Lung (tissue), 12 donors: Measurements from ENCODE around the gene ANKRD16. TPM values are rescaled to one million over a fixed set of nuclear protein-coding genes. Genes with fewer than 3 reads are reported as not detected.

Experiments
- ATAC-seq: fragments of 200-7000 bp; cut with Tn5 transposase; one replicate; pipeline ENCODE4 v1.9.1; 2020; ENCODE audit warnings: moderate number of reproducible peaks; ENCODE audit not compliant: insufficient read depth, low FRiP score
- DNase-seq, 3 donors: peaks; one replicate each; pipeline ENCODE4 v3.0.0-alpha.2; 2013 to 2017
- H3K27ac ChIP-seq, 2 donors: one replicate each; pipeline ENCODE4 v1.5.1; 2013; ENCODE audit warnings: mild to moderate bottlenecking in 2 of 2, moderate library complexity in 2 of 2, control low read depth in 1 of 2, inconsistent platforms in 1 of 2, low read depth in 1 of 2, low read length in 1 of 2
- H3K27me3 ChIP-seq, 3 donors: one replicate each; pipeline ENCODE4 v1.5.1; 2013; ENCODE audit warnings: low read length in 2 of 3; ENCODE audit not compliant: control insufficient read depth in 3 of 3, insufficient read depth in 3 of 3
- H3K36me3 ChIP-seq, 4 donors: one replicate each; pipeline ENCODE4 v1.5.1; 2013; ENCODE audit warnings: low read length in 4 of 4, mild to moderate bottlenecking in 1 of 4, moderate library complexity in 1 of 4; ENCODE audit not compliant: control insufficient read depth in 4 of 4, insufficient read depth in 4 of 4
- H3K4me1 ChIP-seq, 5 donors: one replicate each; pipeline ENCODE4 v1.5.1; 2013; ENCODE audit warnings: low read length in 5 of 5, mild to moderate bottlenecking in 2 of 5, moderate library complexity in 1 of 5; ENCODE audit not compliant: control insufficient read depth in 5 of 5, insufficient read depth in 5 of 5
- H3K4me3 ChIP-seq: one replicate; pipeline ENCODE4 v1.5.1; 2013; ENCODE audit warnings: mild to moderate bottlenecking, control low read depth, moderate library complexity
- H3K9ac ChIP-seq, 2 donors: one replicate each; pipeline ENCODE4 v1.5.1; 2013; ENCODE audit warnings: low read length in 2 of 2, control low read depth in 1 of 2; ENCODE audit not compliant: insufficient read depth in 1 of 2
- H3K9me3 ChIP-seq, 4 donors: one replicate each; pipeline ENCODE4 v1.5.1; 2013; ENCODE audit warnings: low read length in 3 of 4, mild to moderate bottlenecking in 1 of 4, moderate library complexity in 1 of 4; ENCODE audit not compliant: control insufficient read depth in 4 of 4, insufficient read depth in 3 of 4
- WGBS, 2 donors: extraction: QIAGEN DNeasy Blood & Tissue Kit; methylation state at CpG; one replicate each; pipeline ENCODE4 v1.1.7; 2013; 5-methylcytosine and 5-hydroxymethylcytosine counted together
- polyA plus RNA-seq, 2 donors: library from polyadenylated mRNA; stranded (reverse); fragments of 200-250 nt; gene quantifications; one replicate each; pipeline ENCODE4 v1.2.1, GENCODE V29; 2013
- total RNA-seq, 2 donors: library from RNA; depleted of rRNA in 1 of 2; stranded (reverse); fragments of >200 nt in 1 of 2; gene quantifications; one replicate each; pipeline ENCODE4 v1.2.1, GENCODE V29; 2014 to 2021
- TF ChIP-seq, protein P1 (sequence below): IDR thresholded peaks from 2 replicates; pipeline ENCODE4 v1.5.1; 2012; ENCODE audit warnings: mild to moderate bottlenecking; ENCODE audit errors: control extremely low read depth, extremely low read depth
- donor health status: control.
- donor health status: control.
- donor health status: Bipolar disorder and iron deficiency.
- donor health status: healthy.
- donor health status: DM: yes; HTN: yes; CAD: no.

ANKRD16 gene
- total and polyA plus RNA-seq, 4 donors: 4.5 to 14.0 (median 6.4) TPM

DNA sequence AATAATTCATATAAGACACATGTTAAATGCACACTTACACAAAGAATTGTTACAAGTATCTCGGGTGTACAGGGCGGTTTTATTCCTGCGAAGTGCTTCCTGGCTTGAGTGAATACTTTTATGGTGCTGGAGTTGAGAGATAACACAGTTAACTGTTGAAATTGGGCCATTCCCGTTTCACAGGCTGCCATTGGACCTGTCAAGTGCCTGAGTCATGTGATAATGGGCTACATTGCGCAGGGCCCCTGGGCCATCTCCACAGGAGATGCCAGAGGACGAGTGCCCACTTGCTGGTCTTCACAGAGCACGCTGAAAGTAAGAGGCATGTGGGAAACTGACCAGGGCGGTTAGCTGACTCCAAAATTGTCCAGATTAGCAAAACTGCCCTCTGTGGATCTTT lies 5.2 kb upstream of the ANKRD16 start:
- WGBS, 2 donors: 75 to 83% methylated on average over 8 of the region's 8 CpGs
- Histone ChIP-seq H3K9me3 (peaks cover 0 to 3% (median 0%) of the 10 kb centered on the region in 4 donors), H3K36me3 (peaks cover 3 to 29% (median 14%) of the 10 kb centered on the region in 4 donors), H3K27ac (no peak overlapping the region), H3K4me3 (no peak overlapping the region), H3K9ac (no peak overlapping the region), H3K27me3 (no peaks in the 10 kb centered on the region), H3K4me1 (peaks cover 3 to 24% (median 9%) of the 10 kb centered on the region in 5 donors)
- no peak for DNase-seq
- TF ChIP-seq, protein P1, sequence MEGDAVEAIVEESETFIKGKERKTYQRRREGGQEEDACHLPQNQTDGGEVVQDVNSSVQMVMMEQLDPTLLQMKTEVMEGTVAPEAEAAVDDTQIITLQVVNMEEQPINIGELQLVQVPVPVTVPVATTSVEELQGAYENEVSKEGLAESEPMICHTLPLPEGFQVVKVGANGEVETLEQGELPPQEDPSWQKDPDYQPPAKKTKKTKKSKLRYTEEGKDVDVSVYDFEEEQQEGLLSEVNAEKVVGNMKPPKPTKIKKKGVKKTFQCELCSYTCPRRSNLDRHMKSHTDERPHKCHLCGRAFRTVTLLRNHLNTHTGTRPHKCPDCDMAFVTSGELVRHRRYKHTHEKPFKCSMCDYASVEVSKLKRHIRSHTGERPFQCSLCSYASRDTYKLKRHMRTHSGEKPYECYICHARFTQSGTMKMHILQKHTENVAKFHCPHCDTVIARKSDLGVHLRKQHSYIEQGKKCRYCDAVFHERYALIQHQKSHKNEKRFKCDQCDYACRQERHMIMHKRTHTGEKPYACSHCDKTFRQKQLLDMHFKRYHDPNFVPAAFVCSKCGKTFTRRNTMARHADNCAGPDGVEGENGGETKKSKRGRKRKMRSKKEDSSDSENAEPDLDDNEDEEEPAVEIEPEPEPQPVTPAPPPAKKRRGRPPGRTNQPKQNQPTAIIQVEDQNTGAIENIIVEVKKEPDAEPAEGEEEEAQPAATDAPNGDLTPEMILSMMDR: no peak
- no peak for ATAC-seq

DNA sequence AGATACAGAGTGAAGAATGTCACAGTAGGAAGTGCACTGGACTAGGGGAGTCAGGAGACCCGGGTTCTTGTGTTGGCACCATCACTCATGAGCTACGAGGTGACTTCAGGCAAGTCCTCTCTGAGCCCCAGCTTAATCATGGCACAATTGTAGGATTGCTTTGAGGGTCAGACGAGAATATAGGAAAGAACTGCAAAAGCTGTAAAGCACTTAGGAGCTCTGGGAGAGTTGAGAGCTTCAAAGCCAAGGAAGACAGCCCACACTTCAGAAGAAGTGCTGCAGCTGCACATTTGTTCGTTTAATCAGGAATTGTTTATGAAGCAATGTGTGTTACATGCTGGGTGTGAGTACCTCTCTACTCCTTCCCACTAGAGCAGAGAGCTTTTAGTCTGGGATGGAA lies 4.7 kb upstream of the ANKRD16 start:
- DNase-seq (no peak), ATAC-seq (no peak)
- TF ChIP-seq, protein P1: no peak
- WGBS, 2 donors: 63 to 79% methylated on average over 4 of the region's 4 CpGs
- no peaks in the 10 kb centered on the region for H3K27me3 ChIP-seq
- no peak overlapping the region for H3K9ac ChIP-seq
- peaks cover 0 to 3% (median 0%) of the 10 kb centered on the region in 4 donors for H3K9me3 ChIP-seq
- H3K27ac ChIP-seq: peak overlapping the region in 1 of 2 donors; percentile 39
- H3K4me3 ChIP-seq: no peak overlapping the region
- H3K36me3 ChIP-seq: peaks cover 3 to 29% (median 14%) of the 10 kb centered on the region in 4 donors
- H3K4me1 ChIP-seq: peaks cover 3 to 24% (median 9%) of the 10 kb centered on the region in 5 donors

DNA sequence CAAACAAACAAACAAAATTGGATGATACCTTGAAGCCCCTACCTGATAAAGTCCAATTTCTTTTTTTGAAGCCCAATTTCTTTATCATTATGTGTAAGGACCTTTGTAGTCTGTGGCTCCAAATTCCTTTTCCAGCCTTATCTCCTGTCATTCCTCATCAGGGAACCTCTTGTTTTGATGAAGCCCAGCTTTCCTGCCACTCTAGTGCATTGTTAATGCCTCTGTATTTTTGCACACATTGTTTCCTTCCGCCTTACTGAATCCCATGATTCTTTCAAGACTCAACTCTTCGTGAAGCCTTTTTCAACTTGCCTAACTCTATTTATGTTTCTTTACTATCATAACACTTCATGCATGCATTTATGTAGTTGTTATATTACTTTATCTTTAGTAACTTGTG lies 3.6 kb upstream of the ANKRD16 start:
- no peaks in the 10 kb centered on the region for H3K27me3 ChIP-seq
- DNase-seq (no peak), ATAC-seq (no peak)
- H3K4me1 ChIP-seq: peaks cover 8 to 24% (median 15%) of the 10 kb centered on the region in 5 donors
- peaks cover 0 to 3% (median 0%) of the 10 kb centered on the region in 4 donors for H3K9me3 ChIP-seq
- no peak overlapping the region for H3K4me3 ChIP-seq
- WGBS, 2 donors: 68 to 77% methylated on average over 2 of the region's 2 CpGs
- no peak overlapping the region for H3K9ac ChIP-seq
- peaks cover 3 to 25% (median 10%) of the 10 kb centered on the region in 4 donors for H3K36me3 ChIP-seq
- peak overlapping the region in 1 of 2 donors; percentile 18 for H3K27ac ChIP-seq
- TF ChIP-seq, protein P1: no peak

- Histone ChIP-seq H3K4me3 (no peak overlapping the region), H3K4me1 (peaks cover 14 to 25% (median 19%) of the 10 kb centered on the region in 5 donors), H3K27ac (no peak overlapping the region), H3K9me3 (no peaks in the 10 kb centered on the region), H3K9ac (no peak overlapping the region), H3K27me3 (no peaks in the 10 kb centered on the region), H3K36me3 (peaks cover 0 to 27% (median 8%) of the 10 kb centered on the region in 4 donors)
- DNase-seq (no peak), ATAC-seq (no peak)
- TF ChIP-seq, protein P1: no peak
- 75 to 81% methylated on average over 8 of the region's 8 CpGs for WGBS, 2 donors
Observed at GRCh38 chr10:5892007-5892406, 2.3 kb upstream of the ANKRD16 start.
